Neural crest cell (in vitro differentiated cells): Measurements from ENCODE around the gene SZRD1. TPM values are rescaled to one million over a fixed set of nuclear protein-coding genes. Genes with fewer than 3 reads are reported as not detected.

Source experiments
- DNase-seq: peaks from one replicate; pipeline ENCODE4 v3.0.0; 2021; ENCODE audit warnings: low read depth, mixed read lengths, low spot score
- H3K27ac Mint-ChIP-seq: one replicate; pipeline ENCODE4 v1.8.0; 2021; ENCODE audit warnings: mild to moderate bottlenecking, mixed read lengths; ENCODE audit not compliant: unreplicated experiment
- H3K27me3 Mint-ChIP-seq: 2 replicates; pipeline ENCODE4 v1.8.0; 2021; ENCODE audit warnings: low read depth, mild to moderate bottlenecking, mixed read lengths
- H3K36me3 Mint-ChIP-seq: 2 replicates; pipeline ENCODE4 v1.8.0; 2021; ENCODE audit warnings: low read depth, mild to moderate bottlenecking, mixed read lengths
- H3K4me1 Mint-ChIP-seq: 2 replicates; pipeline ENCODE4 v1.8.0; 2021; ENCODE audit warnings: mixed read lengths
- H3K4me3 Mint-ChIP-seq: one replicate; pipeline ENCODE4 v1.8.0; 2021; ENCODE audit warnings: mild to moderate bottlenecking, mixed read lengths
- H3K9me3 Mint-ChIP-seq: 2 replicates; pipeline ENCODE4 v1.8.0; 2021; ENCODE audit warnings: mixed read lengths
- CTCF ChIP-seq: fragments of 200-600 bp; sonication (generic); conservative IDR thresholded peaks from 2 replicates; pipeline ENCODE4 v1.5.0; 2021; ENCODE audit warnings: antibody characterized with exemption, mild to moderate bottlenecking
- total RNA-seq: library from RNA; stranded (reverse); gene quantifications from 2 replicates; pipeline ENCODE4 v1.2.1, GENCODE V29; 2021

Gene SZRD1
- total RNA-seq, 1 donor from 2014 or later = 153 TPM

GRCh38 chr1:16371725-16372124 is 4.7 kb downstream of the SZRD1 start:
- Mint-ChIP-seq H3K4me1 (peaks cover 53% of the 10 kb centered on the region), H3K36me3 (no peaks in the 10 kb centered on the region), H3K4me3 (peak overlapping the region; percentile 42), H3K27ac (no peak overlapping the region), H3K27me3 (no peaks in the 10 kb centered on the region), H3K9me3 (no peaks in the 10 kb centered on the region)
- no peak for TF ChIP-seq CTCF
- DNase-seq = no peak

DNA sequence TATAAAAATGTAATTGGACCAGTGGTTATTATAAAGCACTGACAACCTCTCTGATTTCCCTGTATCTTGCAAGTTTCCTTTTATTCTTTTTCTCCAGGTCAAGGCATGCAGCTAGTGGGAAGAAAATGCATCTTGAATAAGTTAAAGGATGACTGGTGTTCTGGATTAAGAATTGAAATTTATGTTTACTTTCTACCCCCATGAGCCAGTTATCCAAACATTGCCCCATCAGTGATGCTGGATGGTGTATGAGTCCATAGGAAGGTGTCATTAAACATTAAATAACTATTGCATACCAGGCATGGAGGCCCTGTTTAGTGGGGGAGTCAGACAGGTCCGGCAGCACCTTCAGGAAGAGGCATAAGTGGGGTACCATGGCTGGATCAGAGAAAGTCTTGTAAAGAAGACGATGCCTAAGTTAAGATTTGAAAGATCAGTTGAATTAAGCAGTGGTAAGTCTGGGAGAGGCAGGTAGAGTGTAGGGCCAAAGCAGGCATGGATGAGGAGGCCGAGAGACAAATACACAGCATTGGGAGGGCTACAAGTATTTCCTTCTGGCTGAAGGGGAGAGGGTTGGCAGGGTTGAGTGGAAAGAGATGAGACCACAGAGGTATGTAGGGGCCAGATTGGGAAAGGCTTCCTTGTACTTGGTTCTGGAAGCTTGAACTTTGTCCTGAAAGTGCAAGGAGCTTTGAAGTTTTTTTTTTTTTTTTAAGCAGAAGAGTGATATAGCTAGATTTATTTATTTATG is 5.7 kb downstream of the SZRD1 start:
- Mint-ChIP-seq H3K9me3 (no peaks in the 10 kb centered on the region), H3K27me3 (no peaks in the 10 kb centered on the region), H3K4me3 (peak overlapping the region; percentile 17), H3K27ac (no peak overlapping the region), H3K4me1 (peaks cover 58% of the 10 kb centered on the region), H3K36me3 (no peaks in the 10 kb centered on the region)
- no peak for DNase-seq
- no peak for TF ChIP-seq CTCF

GRCh38 chr1:16374266-16374665 is 7.2 kb downstream of the SZRD1 start:
- Mint-ChIP-seq H3K9me3 (no peaks in the 10 kb centered on the region), H3K27me3 (no peaks in the 10 kb centered on the region), H3K36me3 (no peaks in the 10 kb centered on the region), H3K27ac (no peak overlapping the region), H3K4me3 (peak overlapping the region; percentile 52), H3K4me1 (peaks cover 45% of the 10 kb centered on the region)
- no peak for DNase-seq
- no peak for TF ChIP-seq CTCF

DNA sequence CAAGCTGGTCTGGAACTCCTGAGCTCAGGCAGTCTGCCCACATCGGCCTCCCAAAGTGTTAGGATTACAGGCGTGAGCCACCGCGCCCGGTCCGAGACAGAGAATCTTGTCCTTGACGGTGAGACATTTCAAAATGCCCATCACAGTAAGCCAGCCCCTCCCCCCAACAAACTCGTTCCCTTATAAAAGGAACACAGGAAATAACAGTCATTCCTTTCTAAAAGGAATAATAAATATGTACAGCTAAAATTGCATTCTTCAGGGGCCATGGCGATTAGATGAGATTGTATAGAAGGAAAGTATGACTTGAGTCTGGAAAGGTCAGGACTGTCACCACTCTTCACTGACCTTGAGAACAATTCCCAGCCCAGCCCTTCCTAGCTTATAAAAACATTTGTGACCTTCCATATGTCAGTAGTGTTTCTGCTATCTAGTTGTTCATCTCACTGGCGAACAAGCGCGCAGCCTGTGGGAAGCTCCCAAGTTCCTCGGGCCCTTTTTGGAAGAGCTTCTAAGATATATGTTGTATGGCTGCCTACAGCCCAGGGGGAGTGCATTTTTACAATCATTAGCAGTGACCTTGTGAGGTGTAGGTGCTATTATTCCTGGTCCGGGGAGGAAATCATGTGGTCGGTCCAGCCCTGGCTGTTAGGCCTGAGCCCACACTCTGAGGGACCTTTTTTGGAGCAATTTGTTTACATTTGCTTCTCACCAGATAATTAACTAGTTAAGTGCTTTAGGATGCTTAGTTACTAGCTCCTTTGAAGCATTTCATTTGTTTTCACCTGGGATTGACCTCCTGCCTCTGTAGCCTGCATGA is 8.7 kb downstream of the SZRD1 start:
- Mint-ChIP-seq H3K4me1 (peaks cover 44% of the 10 kb centered on the region), H3K9me3 (no peaks in the 10 kb centered on the region), H3K36me3 (no peaks in the 10 kb centered on the region), H3K4me3 (no peak overlapping the region), H3K27me3 (no peaks in the 10 kb centered on the region), H3K27ac (no peak overlapping the region)
- TF ChIP-seq CTCF = no peak
- DNase-seq = no peak

DNA sequence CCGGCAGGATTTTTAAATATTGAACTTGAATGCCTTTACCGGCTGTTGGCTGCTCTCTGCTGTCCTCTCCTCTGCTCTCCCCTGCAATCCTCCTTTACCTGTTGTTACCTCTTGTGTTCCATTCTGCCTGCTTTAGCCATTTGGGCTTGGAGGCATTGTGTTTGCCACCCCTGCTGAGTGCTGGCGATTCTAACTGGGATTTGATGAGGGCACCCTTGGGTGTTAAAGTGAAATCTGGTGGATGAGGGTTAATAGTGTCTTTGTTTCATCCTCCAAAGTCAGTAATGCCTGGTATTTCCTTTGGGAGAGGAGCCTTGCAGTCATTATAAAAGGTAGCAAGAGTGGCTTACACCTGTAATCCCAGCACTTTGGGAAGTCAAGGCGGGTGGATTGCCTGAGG is 9.9 kb downstream of the SZRD1 start:
- Mint-ChIP-seq H3K27me3 (no peaks in the 10 kb centered on the region), H3K4me3 (no peak overlapping the region), H3K4me1 (peaks cover 40% of the 10 kb centered on the region), H3K36me3 (no peaks in the 10 kb centered on the region), H3K9me3 (no peaks in the 10 kb centered on the region), H3K27ac (no peak overlapping the region)
- TF ChIP-seq CTCF = no peak
- no peak for DNase-seq
